Stomach (tissue), 19 donors: Measurements from ENCODE around the gene FEZ2. TPM values are rescaled to one million over a fixed set of nuclear protein-coding genes. Genes with fewer than 3 reads are reported as not detected.
A peak's percentile ranks its signal among the peaks of the same experiment; 100 is the strongest.

Source experiments
- DNase-seq, 2 donors: peaks; one replicate each; pipeline versions ENCODE4 v3.0.0 to v3.0.0-alpha.2; 2013 to 2019
- H3K27ac ChIP-seq, 5 donors: fragments of 200-600 bp in 4 of 5; sonication (generic) in 4 of 5; one replicate each; pipeline ENCODE4 v1.5.1; 2013 to 2019; ENCODE audit warnings: mild to moderate bottlenecking in 1 of 5, moderate library complexity in 1 of 5
- H3K27me3 ChIP-seq, 3 donors: fragments of 200-600 bp; sonication (generic); one replicate each; pipeline ENCODE4 v1.5.1; 2017 to 2019; ENCODE audit warnings: mixed run types in 1 of 3
- H3K36me3 ChIP-seq, 4 donors: fragments of 200-600 bp; sonication (generic); 1 replicate in 3 of 4; 2 replicates in 1 of 4; pipeline ENCODE4 v1.5.1; 2016 to 2019
- H3K4me1 ChIP-seq, 4 donors: fragments of 200-600 bp; sonication (generic); one replicate each; pipeline ENCODE4 v1.5.1; 2016 to 2019
- H3K4me3 ChIP-seq, 4 donors: fragments of 200-600 bp; sonication (generic) in 3 of 4; one replicate each; pipeline ENCODE4 v1.5.1; 2016 to 2019; ENCODE audit warnings: mild to moderate bottlenecking in 1 of 4
- H3K9me3 ChIP-seq, 4 donors: fragments of 200-600 bp; sonication (generic); one replicate each; pipeline ENCODE4 v1.5.1; 2016 to 2019
- EP300 ChIP-seq: sonication (generic); formaldehyde crosslinking; IDR thresholded peaks from one replicate; pipeline ENCODE4 v1.6.1; 2017; ENCODE audit warnings: antibody characterized with exemption
- POLR2A ChIP-seq, 4 donors: fragments of 450-650 bp; IDR thresholded peaks; one replicate each; pipeline ENCODE4 v1.6.1; 2016; ENCODE audit warnings: antibody characterized with exemption in 4 of 4, control low read depth in 2 of 4, mild to moderate bottlenecking in 1 of 4, moderate library complexity in 1 of 4
- POLR2AphosphoS5 ChIP-seq, 3 donors: sonication (generic); formaldehyde crosslinking; IDR thresholded peaks; one replicate each; pipeline ENCODE4 v1.6.1; 2016; ENCODE audit warnings: antibody characterized with exemption in 3 of 3
- WGBS, 5 donors: extraction: QIAGEN DNeasy Blood & Tissue Kit in 3 of 5; methylation state at CpG; one replicate each; pipeline versions ENCODE4 v1.1.5 to v1.1.7; 2013 to 2018; 5-methylcytosine and 5-hydroxymethylcytosine counted together
- intact Hi-C: fragments of 100-400 bp; cut with DNase I; formaldehyde crosslinking; loops from one replicate; pipeline ENCODE4 v1.15.1; 2023; ENCODE audit warnings: low total_unique reads
- long read RNA-seq, 10 donors: transcript quantifications; one replicate each; lab custom pipeline, GENCODE V29; 2026
- polyA plus RNA-seq, 3 donors: library from polyadenylated mRNA; stranded (reverse); fragments of 200-250 nt; gene quantifications; one replicate each; pipeline ENCODE4 v1.2.3, GENCODE V29; 2013
- total RNA-seq, 5 donors: library from RNA; depleted of rRNA; stranded (reverse); fragments of >200 nt; gene quantifications; one replicate each; pipeline versions ENCODE4 v1.1.0 to v1.2.3, GENCODE V29; 2014 to 2016
- TF ChIP-seq, protein P1 (sequence below), 7 experiments: fragments of 450-650 bp in 4 of 7; fragments of 200-600 bp in 3 of 7; sonication (generic) in 3 of 7; IDR thresholded peaks; one replicate each; pipeline ENCODE4 v1.5.1; 2016 to 2019; ENCODE audit warnings: antibody characterized with exemption in 7 of 7, control low read depth in 2 of 7, mild to moderate bottlenecking in 1 of 7
- donor health status: healthy with polysubstance abuse.
- donor health status: Bipolar disorder and iron deficiency.
- donor health status: healthy.

Gene FEZ2
- total RNA-seq (10 to 100 TPM; 17.7 to 100.0 (median 25.4) TPM), polyA plus RNA-seq (10 to 100 TPM; 22.0 to 29.8 (median 26.1) TPM)
- long read RNA-seq, donor 1, transcript FEZ2-204 (8 exons, 1,931 nt): major isoform, 6 of 8 reads
- long read RNA-seq, donor 1, partial matches to known transcripts: 0 of 8 reads
- long read RNA-seq, donor 1, other reads (novel, unspliced or antisense): 0 of 8 reads
- long read RNA-seq, donor 2, transcript FEZ2-204 (8 exons, 1,931 nt): major isoform, 10 of 11 reads
- long read RNA-seq, donor 2, partial matches to known transcripts: 0 of 11 reads
- long read RNA-seq, donor 2, other reads (novel, unspliced or antisense): 0 of 11 reads
- long read RNA-seq, donor 3, full-length matches to known transcripts: 4 of 26 reads
- long read RNA-seq, donor 3, partial matches to known transcripts: 22 of 26 reads
- long read RNA-seq, donor 3, other reads (novel, unspliced or antisense): 0 of 26 reads
- long read RNA-seq, donor 4: 0 reads
- long read RNA-seq, donor 5, partial matches to known transcripts: 12 of 18 reads
- long read RNA-seq, donor 5, other reads (novel, unspliced or antisense): 0 of 18 reads
- long read RNA-seq, donor 6: 0 reads
- long read RNA-seq, donor 7, full-length matches to known transcripts: 12 of 36 reads
- long read RNA-seq, donor 7, partial matches to known transcripts: 24 of 36 reads
- long read RNA-seq, donor 7, other reads (novel, unspliced or antisense): 0 of 36 reads
- long read RNA-seq, donor 8, partial matches to known transcripts: 7 of 15 reads
- long read RNA-seq, donor 8, other reads (novel, unspliced or antisense): 0 of 15 reads
- long read RNA-seq, donor 9, transcript FEZ2-204 (8 exons, 1,931 nt): major isoform, 6 of 15 reads
- long read RNA-seq, donor 9, partial matches to known transcripts: 8 of 15 reads
- long read RNA-seq, donor 9, other reads (novel, unspliced or antisense): 0 of 15 reads
- long read RNA-seq, donor 10, partial matches to known transcripts: 0 of 4 reads
- long read RNA-seq, donor 10, other reads (novel, unspliced or antisense): 0 of 4 reads

DNA sequence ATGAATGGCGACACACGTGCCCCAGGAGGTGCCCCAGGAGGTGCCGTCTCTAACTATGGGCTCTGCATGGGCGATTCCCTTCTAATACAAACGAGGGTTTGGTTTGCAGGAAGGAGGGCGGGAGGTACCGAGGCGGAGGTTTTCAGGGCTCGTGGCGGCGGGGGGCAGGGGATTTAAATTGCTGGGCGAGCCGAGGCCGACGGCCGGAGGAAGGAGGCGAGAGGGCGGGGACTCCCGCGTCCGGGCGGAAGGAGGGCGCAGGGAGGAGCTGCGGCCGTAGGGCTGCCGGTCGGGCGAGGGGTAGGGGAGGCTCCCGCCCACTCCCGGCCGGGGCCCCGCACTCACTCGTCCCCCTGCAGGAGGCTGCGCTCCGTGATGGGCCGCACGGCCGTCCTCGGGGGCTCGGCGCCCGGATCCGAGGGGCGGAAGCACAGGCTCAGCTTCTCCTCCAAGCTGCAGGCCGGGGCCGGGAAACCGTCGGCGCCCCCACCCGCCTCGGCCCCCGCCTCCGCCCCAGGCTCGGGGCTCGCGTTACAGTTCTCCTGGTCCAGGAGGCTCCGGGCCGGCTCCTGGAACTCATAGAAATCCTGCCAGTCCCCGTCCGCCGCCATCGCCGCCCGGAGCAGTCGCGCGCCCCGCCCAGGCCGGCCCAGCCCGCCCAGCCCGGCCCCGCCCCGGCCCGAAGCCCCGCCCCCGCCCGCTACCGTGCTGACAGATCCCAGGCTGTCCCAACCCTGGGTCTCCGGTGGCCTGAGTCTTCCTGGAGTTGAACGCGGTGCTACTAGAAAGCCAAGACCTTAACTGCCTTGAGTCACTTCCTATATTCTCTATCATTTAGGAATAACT, at the start of gene FEZ2:
TSS of gene FEZ2 (minus strand) at position 637 of the 846 bp plus-strand sequence. CDS start at position 611, 26 bp downstream.
- DNase-seq: peak; percentile 75 to 94
- Histone ChIP-seq H3K27me3 (no peaks in the 10 kb centered on the region), H3K9me3 (no peaks in the 10 kb centered on the region), H3K4me3 (peak within 1 kb of the TSS; percentile 75 to 100 (median 92)), H3K36me3 (peaks cover 0 to 6% (median 0%) of the 10 kb centered on the region in 4 donors), H3K27ac (peak within 1 kb of the TSS; percentile 96 to 99 (median 98)), H3K4me1 (peaks cover 12 to 40% (median 30%) of the 10 kb centered on the region in 4 donors)
- WGBS, 5 donors: 0 to 1% (median 1%) methylated on average over 39 to 81 of the region's 81 CpGs
- intact Hi-C loops: no loop called here
- TF ChIP-seq POLR2A (IDR thresholded peaks at IDR 0.05): no peak
- no peak for TF ChIP-seq EP300
- TF ChIP-seq, protein P1, sequence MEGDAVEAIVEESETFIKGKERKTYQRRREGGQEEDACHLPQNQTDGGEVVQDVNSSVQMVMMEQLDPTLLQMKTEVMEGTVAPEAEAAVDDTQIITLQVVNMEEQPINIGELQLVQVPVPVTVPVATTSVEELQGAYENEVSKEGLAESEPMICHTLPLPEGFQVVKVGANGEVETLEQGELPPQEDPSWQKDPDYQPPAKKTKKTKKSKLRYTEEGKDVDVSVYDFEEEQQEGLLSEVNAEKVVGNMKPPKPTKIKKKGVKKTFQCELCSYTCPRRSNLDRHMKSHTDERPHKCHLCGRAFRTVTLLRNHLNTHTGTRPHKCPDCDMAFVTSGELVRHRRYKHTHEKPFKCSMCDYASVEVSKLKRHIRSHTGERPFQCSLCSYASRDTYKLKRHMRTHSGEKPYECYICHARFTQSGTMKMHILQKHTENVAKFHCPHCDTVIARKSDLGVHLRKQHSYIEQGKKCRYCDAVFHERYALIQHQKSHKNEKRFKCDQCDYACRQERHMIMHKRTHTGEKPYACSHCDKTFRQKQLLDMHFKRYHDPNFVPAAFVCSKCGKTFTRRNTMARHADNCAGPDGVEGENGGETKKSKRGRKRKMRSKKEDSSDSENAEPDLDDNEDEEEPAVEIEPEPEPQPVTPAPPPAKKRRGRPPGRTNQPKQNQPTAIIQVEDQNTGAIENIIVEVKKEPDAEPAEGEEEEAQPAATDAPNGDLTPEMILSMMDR (IDR thresholded peaks at IDR 0.05): no peak
- TF ChIP-seq POLR2AphosphoS5 (IDR thresholded peaks at IDR 0.05): peak in 2 of 3 donors; percentile 37 to 63

GRCh38 chr2:36634981-36635597, 37.1 kb upstream of the FEZ2 start:
- TF ChIP-seq EP300: no peak
- TF ChIP-seq POLR2A (IDR thresholded peaks at IDR 0.05): no peak
- TF ChIP-seq, protein P1 (IDR thresholded peaks at IDR 0.05): no peak
- TF ChIP-seq POLR2AphosphoS5 (IDR thresholded peaks at IDR 0.05): no peak
- Histone ChIP-seq H3K36me3 (no peaks in the 10 kb centered on the region), H3K4me3 (no peak overlapping the region), H3K27ac (no peak overlapping the region), H3K9me3 (no peaks in the 10 kb centered on the region), H3K4me1 (no peaks in the 10 kb centered on the region), H3K27me3 (no peaks in the 10 kb centered on the region)
- peak in 1 of 2 donors; percentile 35 for DNase-seq
- 52 to 64% (median 56%) methylated on average over 3 of the region's 3 CpGs for WGBS, 5 donors
- intact Hi-C loops: no loop called here

DNA sequence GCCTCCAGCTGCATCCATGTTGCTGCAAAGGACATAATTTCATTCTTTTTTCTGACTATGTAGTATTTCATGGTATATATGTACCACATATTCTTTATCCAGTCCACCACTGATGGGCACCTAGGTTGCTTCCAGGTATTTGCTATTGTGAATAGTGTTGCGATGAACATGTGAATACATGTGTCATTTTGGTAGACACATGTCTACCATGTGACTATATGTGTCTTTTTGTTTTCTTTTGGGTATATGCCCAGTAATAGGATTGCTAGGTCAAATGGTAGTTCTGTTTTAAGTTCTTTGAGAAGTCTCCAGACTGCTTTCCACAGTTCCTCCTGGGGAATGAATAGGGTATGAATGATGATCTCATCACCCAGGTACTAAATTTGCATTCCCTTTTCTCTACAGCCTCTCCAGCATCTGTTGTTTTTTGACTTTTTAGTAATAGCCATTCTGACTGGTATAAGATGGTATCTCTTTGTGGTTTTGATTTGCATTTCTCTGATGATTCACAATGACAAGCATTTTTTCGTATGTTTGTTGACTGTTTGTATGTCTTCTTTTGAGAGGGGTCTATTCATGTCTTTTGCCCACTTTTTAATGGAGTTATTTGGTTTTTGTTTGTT, 35.6 kb upstream of the FEZ2 start:
- WGBS, 5 donors: 86 to 94% (median 87%) methylated on average over 2 of the region's 2 CpGs

More for the DNA sequence above, 35.6 kb upstream of the FEZ2 start:
- Histone ChIP-seq H3K4me3 (no peak overlapping the region), H3K27me3 (no peaks in the 10 kb centered on the region), H3K9me3 (no peaks in the 10 kb centered on the region), H3K4me1 (no peaks in the 10 kb centered on the region), H3K36me3 (no peaks in the 10 kb centered on the region), H3K27ac (no peak overlapping the region)
- intact Hi-C loops: no loop called here
- no peak for TF ChIP-seq EP300
- TF ChIP-seq, protein P1 (IDR thresholded peaks at IDR 0.05): no peak
- TF ChIP-seq POLR2A (IDR thresholded peaks at IDR 0.05): no peak
- TF ChIP-seq POLR2AphosphoS5 (IDR thresholded peaks at IDR 0.05): no peak
- no peak for DNase-seq
